ENCODE measurements around the gene MRGPRX2.

MRGPRX2 gene

DNA sequence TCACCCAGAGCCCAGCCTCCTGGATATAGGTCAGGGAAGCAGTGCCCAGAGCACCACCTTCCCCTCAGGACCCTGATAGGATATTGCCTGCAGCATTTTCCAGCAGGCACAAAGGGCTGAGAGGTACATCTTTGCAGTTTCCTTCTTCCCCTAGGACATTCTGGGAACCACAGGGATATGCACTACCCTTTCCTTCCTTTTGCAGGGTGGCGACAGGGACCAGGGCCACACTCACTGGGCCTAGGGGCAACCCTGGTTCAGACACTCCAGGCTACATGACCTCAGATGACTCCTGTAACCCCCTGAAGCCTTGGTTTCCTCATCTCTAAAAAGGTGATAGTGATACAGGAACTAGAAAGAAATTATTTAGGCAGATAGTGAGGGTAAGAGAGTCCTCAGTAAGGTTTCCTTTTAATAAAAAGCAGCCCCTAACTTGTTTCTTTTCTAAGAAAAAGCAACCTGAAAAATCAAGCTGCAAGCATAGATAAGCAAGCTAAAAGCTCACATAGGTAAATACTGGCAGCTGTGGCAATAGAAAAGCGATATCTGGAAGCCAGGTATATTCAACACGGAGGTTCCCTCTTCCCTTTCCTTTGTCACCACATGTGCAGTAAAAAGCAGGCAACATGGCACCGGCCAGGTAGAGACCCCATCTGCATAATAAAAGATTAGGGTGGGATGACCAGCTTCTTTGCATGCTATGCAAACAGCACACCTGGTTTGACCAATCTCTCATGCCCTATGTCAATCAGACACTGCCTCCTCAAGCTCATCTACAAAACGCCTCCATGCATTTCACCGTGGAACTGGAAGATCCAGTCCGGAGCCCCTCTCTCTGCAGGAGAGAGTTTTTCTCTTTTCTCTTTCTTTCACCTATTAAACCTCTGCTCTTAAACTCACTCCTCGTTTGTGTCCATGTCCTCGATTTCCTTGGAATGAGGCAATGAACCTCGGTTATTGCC, 13.2 kb upstream of the MRGPRX2 start:
- peak; percentile 10 for DNase-seq

DNA sequence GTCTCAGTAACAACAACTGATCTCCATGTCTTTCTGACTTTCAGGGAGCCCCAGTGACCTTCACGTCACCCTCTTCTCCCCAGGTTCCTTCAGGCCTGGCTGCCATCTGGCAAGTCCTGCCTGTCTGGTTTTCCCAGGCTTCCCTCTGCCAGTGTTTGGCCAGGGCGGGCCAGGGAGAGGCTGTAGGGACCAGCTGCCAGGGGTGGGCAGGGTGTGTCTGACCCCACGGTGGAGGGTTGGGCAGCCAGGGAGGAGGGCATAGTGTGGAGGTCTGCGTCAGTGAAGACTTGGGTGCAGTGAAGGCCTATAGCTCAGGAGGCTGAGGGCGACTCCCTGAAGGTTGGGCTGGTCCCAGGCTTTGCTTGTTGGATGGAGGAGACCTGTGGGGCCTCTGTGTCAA, 11.9 kb upstream of the MRGPRX2 start:
- no peak for DNase-seq

DNA sequence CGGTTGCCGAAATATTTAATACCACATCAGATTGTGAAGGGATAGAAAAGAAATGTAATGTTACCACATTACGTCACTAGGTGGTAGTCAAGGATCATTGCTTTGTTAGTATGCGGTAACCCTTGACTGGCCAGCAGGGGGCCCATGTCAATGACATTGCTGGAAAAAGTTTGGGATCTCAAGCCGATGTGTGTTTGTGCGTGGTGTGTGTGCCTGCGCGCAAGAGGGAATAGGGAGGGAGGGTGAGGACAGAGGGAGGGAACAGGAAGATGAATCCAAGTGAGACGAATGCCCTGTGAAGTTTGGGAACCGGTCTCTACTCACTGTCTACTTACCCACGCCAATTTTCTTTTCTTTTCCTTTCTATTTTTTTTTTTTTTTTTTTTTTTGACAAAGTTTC, 10.7 kb upstream of the MRGPRX2 start:
- peak; percentile 84 for DNase-seq

DNA sequence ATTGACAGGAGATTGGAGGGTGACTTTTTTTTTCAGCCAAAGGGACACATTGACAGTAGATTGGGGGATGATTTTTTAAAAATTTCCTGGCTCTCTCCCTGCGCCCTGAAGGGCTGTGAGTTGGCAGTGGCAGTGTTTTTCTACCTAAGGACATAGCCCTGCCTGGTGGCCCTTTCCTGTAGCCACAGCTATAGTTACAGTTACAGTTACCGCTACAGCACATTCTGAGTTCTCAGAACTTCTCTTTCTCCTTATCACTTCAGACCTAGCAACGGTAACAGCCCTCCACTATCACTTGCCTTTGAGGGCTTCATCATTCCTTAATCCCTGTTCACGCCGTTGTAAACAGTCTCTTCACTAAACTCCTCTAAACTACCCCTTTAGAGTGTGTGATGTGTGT, 684 bp downstream of the MRGPRX2 start:
- no peak for DNase-seq

DNA sequence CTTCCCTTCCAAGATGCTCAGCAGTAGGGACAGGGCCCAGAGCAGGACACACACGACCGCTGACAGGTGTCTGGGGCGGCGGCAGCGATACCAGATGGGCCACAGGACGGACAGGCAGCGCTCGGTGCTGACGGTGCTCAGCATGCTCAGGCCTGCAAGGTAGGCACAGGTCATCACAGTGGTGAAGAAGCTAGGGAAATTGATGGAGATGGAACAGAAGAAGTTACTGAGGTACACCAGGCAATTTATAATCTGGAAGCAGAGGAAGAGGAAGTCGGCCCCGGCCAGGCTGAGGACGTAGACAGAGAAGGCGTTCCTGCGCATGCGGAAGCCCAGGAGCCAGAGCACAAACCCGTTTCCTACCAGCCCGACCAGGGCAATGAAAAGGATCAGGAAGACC, 4.6 kb downstream of the MRGPRX2 start:
- no peak for DNase-seq

DNA sequence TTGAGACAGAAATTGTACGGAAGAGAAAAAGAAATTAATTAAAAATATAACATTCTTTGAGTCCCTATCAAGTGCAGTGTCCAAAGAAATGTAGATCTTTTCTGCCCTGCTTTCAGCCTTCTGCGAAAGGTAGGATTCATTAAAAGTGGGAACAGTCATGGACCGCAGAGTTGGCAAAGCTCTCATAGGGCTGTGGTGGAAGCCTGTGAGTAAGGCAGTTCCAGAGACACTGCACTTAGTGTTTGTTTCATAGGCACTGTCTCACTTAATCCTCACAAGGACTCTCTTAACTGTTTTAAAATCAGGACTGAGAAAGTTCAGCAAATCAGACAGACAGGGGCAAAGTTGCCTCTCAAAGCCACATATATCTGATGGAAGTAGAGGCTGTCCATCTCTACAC, 5.5 kb downstream of the MRGPRX2 start:
- no peak for DNase-seq

DNA sequence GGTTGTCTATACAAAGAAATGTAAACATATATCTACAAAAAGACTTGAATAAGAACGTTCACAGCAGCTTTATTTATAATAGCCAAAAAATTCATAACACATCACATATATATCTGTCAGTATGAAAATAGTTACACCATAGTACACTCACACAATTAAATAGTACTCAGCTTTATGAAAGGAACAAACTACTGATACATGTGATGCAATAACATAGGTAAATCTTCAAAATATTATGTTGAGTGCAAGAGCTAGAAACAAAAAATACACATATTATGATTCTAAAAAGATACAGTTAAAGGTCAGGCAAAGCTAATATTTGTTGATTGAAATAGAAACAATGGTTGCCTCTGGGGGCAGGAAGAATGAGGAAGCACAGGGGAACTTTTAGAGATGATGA, 6.6 kb downstream of the MRGPRX2 start:
- no peak for DNase-seq

DNA sequence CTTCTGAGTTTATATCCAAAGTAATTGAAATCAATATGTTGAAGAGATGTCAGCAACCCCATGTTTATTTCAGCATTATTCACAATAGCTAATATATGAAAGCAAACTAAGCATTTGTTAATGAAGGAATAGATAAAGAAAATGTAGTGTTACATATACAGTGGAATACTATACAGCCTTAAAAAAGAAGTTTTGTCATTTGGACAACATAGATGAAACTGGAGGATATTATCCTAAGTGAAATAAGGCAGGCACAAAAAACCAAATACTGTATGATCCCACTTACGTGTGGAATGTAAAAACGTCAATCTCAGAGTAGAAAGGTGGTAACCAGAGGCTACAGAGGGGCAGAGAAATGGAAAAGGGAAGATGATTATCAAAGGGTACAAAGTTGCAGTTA, 10.2 kb downstream of the MRGPRX2 start:
- no peak for DNase-seq

DNA sequence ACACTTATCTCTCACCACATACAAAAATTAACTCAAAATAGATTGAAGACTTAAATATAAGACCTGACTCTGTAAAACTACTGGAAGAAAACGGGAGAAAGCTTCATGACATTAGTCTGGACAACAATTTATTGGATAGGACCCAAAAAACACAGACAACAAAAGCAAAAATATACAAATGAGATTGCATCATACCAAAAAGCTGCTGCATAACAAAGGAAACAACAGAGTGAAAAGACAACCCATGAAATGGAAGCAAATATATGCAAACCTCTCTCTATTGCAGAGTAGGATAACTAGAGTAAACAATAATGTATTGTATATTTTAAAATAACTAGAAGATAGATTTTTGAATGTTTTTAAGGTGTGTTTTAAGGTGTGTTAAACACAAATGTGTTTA, 11.2 kb downstream of the MRGPRX2 start:
- no peak for DNase-seq

DNA sequence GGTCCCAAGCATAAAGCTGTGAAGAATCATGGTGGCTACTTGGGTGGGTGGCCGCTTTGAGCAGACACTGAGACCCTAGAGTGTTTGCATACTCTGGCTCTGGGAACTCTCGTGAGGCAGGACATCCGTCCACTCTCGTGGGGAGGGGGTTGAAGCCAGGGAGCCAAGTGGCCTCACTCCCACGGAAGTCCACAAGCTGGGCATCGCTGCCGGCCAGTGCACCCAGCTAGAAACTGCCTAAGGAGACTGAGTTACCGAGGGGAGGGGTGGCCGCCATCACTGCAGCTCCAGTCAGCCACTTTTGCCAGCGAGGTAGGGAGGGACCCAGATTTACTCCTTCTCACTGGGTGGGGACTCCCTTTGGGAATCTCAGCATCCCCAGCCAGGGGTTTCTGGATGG, 20.5 kb downstream of the MRGPRX2 start:
- no peak for DNase-seq

DNA sequence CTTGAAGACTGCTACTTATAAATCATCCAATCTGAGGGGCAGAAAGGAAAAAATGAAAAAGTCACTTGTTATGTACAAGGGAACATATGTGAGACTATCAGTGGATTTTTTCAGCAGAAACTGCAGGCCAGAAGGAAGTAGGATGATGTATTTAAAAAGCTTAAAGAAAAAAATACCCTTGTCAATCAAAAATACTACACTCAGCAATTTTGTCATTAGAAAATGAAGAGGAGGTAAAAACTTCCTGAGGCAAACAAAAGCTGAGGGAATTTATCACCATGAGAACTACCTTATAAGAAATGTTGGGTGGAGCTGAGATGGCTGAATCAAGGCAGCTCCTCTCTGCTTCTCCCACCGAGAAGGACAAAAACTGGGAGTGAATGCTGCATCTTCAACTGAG, 21.1 kb downstream of the MRGPRX2 start:
- DNase-seq, result no peak

DNA sequence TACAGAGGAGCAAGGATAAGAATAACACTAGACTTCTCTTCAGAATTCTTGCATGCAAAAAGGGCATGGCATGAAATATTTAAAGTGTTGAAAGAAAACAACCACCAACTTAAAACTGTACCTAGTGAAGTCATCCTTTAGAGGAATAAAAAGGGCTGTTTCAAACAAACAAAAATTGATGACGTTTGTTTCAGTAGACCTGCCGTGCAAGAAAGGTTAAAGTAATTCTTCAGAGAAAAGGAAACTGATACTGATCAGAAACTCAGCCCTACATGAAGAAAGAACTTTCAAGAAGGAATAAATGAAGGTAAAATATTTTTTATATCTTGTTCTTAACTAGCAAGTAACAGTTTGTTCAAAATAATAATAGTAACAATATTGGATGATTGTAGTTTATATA, 27.5 kb downstream of the MRGPRX2 start:
- DNase-seq, result no peak

DNA sequence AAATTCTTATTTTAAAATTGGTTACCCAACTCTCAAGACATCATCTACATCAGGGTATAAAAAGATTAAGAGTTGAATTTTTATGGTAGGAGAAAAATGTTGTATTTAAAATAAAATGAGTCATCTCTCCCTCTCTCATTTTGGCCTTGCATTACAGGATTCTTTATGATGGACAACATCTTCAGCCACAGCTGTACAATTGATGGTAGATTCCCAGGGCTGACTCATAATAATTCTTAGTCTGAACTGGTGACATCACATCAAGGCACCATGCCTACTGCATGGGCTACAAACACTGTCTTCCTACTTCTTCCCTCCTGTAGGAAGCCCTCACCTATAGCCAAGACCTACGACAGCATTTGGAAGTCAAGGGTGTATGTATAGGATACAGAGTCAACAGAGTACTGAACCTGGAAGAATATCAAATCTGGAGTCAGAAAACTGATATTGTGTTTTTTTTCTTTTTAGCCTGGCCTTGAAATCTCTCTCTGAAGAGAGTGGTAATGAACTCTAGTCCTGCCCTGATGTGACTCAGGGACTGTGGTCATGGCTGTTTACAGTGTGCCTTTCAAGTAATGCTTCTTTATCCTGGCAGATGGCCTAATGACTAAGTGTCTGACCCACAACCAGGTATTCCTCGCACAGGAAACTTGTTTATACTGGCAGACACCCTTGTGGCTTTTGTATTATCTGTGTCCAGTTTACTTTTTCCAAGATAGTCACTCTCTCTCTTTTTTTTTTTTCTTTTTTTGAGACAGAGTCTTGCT, 32.5 kb downstream of the MRGPRX2 start:
- no peak for DNase-seq

DNA sequence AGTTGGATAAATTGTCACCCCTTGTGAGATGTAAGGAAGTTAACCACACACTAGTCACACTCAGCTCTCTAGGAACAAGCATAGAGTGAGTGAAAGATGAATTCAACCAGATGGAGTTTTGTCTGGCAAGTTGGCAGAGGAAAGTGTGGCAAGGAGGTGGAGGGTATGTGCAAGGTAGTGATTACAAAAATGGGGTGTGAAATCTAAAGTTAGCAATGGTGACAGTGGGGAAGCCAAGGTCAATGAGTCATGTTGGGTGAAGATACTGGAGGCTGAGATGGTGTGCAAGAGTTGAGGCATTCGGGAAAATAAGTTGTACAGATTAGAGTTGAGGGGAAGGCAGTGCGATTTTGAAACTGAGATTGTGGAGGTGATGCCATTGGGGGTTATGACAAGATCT, 33.7 kb downstream of the MRGPRX2 start:
- no peak for DNase-seq

DNA sequence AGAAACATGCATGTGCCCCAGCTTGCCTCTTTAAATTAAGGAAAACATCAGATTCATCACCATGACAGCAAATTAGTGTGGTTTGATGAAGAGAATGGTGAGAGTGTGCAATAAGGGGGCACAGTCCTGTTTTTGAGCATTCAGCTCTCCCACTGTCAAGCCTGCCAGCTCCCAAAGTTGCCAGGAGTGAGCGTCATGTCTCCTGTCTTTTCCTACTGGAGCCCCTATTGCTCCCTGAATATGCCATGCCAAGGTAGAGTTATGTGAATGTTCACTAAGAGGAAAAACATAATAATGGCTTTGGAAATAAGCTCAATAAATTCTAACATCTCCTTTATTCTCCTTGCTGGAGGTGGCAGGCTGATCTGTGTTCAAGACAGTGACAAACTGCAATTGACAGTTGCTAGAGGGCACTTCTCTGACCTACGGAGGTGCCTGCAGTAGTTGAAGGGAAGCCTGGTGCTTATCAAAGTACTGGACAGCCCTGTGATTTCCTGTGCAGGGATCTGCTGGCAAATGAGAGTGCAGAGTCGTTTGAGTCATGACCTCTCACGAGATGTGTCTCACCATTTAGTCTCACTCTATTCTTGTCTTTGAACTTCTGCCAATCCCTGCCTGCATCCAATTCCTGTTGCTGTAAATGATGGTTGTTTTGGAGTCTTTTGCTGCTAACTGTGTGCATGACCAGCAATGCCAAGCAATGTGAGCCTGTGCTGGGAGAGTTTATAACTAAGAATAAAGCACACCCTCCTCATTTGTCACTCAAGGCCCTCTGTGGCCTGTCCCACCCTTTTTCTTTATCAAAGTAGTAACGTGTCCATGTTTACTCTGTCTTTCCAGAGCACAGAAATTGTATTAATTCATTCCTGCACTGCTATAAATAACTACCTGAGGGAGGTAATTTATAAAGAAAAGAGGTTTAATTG, 34.8 kb downstream of the MRGPRX2 start:
- no peak for DNase-seq

DNA sequence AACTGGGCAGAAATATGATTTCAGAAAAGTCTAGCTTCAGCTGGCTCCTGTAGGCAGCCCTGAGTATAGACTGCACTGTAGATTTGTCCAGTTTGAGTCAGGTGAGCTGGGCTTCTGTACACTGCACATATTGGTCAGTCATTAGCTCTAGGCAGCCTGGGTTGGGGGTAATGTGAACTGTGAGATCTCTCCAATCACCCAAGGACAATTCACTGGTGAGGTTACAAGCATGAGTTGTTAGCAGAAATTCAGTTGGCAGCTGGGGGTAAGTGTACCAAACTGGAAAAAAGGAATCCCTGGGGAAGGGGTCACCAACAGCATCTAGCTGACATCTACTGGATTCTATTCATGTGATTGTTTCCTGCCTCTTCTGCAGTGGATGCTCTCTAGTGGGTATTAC, 39.7 kb downstream of the MRGPRX2 start:
- DNase-seq, result no peak

DNA sequence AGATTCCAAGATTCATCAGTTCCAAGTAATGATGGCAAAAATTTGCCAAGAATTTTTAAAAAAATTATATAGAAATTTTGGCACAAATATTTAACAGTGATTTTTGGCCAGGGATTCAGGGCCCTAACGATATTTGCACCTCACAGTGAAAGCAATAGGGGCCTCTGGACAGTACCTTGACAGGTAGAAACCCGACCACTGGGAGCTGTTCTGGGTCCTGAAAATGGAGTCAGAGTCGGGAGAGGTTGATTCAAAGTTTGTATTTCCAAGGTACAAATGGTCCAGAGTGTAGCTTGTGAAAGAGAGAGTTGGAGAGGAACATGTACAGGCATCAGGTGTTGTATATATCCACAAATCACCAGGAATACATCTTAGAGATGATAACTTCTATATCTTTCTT, 41.6 kb downstream of the MRGPRX2 start:
- DNase-seq, result no peak

DNA sequence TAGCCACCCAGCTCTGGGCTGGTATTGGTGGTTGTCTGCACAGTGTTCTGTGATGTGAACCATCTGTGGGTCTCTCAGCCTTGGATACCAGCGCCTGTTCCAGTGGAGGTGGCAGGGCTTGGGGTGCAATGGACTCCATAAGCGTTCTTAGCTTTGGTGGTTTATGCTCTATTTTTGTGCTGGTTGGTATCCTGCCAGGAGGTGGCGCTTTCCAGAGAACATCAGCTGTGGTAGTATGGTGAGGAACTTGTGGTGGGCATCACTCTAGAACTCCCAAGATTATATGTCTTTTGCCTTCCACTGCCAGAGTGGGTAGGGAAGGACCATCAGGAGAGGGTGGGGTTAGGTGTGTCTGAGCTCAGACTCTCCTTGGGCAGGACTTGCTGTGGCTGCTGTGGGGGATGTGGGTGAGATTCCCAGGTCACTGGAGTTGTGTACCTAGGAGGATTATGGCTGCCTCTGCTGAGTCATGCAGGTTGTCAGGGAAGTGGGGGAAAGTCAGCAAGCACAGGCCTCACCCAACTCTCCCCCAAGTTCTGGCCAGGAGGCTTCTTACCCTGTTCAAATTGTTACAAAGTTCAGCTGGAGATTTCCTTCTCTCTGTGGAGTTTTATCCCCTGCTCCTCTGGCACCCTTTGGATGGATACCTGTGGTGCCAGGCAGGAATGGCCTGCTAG, 47.2 kb downstream of the MRGPRX2 start:
- DNase-seq, result no peak

DNA sequence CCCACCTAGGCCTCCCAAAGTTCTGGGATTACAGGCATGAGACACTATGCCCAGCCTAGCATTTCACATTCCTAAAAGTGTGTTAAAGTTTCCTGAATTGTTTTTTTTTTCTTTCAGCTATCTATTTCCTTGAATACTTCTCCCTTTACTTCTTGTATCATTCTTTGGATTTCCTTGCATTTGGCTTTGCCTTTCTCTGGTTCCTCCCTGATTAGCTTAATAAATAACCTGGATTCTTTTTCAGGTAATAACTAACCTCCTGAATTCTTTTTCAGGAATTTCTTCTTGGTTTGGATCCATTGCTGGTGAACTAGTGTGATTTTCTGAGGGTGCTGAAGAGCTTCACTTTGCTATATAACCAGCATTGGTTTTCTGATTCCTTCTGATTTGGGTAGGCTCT, 47.9 kb downstream of the MRGPRX2 start:
- DNase-seq, result no peak

All from NCI-H1092 treated with DMSO at 0.1 percent for 48 hours (cell line).